CD4-positive, alpha-beta T cell treated with Interleukin-12 subunit alpha and Interleukin-12 subunit beta, for 1 hour (primary cell): ENCODE measurements around the gene FRS3.

Experiments
- DNase-seq: peaks from one replicate; pipeline ENCODE4 v3.0.0-alpha.2; 2020

The FRS3 gene

GRCh38 chr6:41790045-41790444 is 10.3 kb upstream of the FRS3 start:
- DNase-seq, result no peak

- no peak for DNase-seq
These were observed 9.7 kb upstream of the FRS3 start for GRCh38 chr6:41789390-41789724.

- peak; percentile 96 for DNase-seq
These were observed 7.7 kb upstream of the FRS3 start, which contains the start of gene TOMM6 for GRCh38 chr6:41787219-41787917. Gene TOMM6, plus strand, starts transcription at chr6:41787694. Its CDS starts 4 bp downstream, at chr6:41787698.

- DNase-seq, result peak; percentile 89
These were observed 6.9 kb upstream of the FRS3 start for GRCh38 chr6:41786451-41787218.

GRCh38 chr6:41785689-41786450 is 6.2 kb upstream of the FRS3 start:
- DNase-seq, result no peak

- DNase-seq, result no peak
These were observed 5.6 kb upstream of the FRS3 start for GRCh38 chr6:41785254-41785653.

GRCh38 chr6:41784581-41785171 is 5.0 kb upstream of the FRS3 start:
- no peak for DNase-seq

- no peak for DNase-seq
These were observed 3.5 kb upstream of the FRS3 start for GRCh38 chr6:41783106-41783780.

- DNase-seq, result no peak
These were observed 1.6 kb upstream of the FRS3 start for GRCh38 chr6:41781366-41781730.

GRCh38 chr6:41780551-41781365 is 1.1 kb upstream of the FRS3 start, which contains the start of gene PRICKLE4:
Gene PRICKLE4, plus strand, starts transcription at chr6:41780782. Its CDS starts 2,692 bp downstream, at chr6:41783474.
- DNase-seq, result no peak

GRCh38 chr6:41779336-41779735 is 364 bp downstream of the FRS3 start:
- no peak for DNase-seq

GRCh38 chr6:41778895-41779294 is 805 bp downstream of the FRS3 start:
- no peak for DNase-seq

GRCh38 chr6:41777551-41778285 is 2.0 kb downstream of the FRS3 start:
- DNase-seq, result no peak

GRCh38 chr6:41775293-41775882 is 4.3 kb downstream of the FRS3 start:
- no peak for DNase-seq

- no peak for DNase-seq
These were observed 4.9 kb downstream of the FRS3 start for GRCh38 chr6:41774841-41775240.

GRCh38 chr6:41771058-41771983 is 8.4 kb downstream of the FRS3 start:
- no peak for DNase-seq

- no peak for DNase-seq
These were observed 9.2 kb downstream of the FRS3 start for GRCh38 chr6:41770381-41771057.

GRCh38 chr6:41769376-41769775 is 10.3 kb downstream of the FRS3 start:
- DNase-seq, result no peak
